WTC11 (cell line): ENCODE results near the gene SKAP1.

Source experiments
- CBFB ChIP-seq: sonication (generic); formaldehyde crosslinking; IDR thresholded peaks from 2 replicates; pipeline ENCODE4 v1.8.1; 2022; ENCODE audit warnings: mild to moderate bottlenecking, low read depth, missing genetic modification reagents
- ELF4 ChIP-seq: sonication (generic); formaldehyde crosslinking; IDR thresholded peaks from 2 replicates; pipeline ENCODE4 v1.8.1; 2022; ENCODE audit warnings: low read depth, mild to moderate bottlenecking, moderate library complexity, missing genetic modification reagents
- GABPB1 ChIP-seq: sonication (generic); formaldehyde crosslinking; IDR thresholded peaks from 2 replicates; pipeline ENCODE4 v1.8.1; 2023; ENCODE audit warnings: mild to moderate bottlenecking, missing genetic modification reagents
- PRRX2 ChIP-seq: fragments of 250-450 bp; sonication (Bioruptor Pico); IDR thresholded peaks from 2 replicates; pipeline ENCODE4 v1.8.0; 2021; ENCODE audit warnings: mild to moderate bottlenecking
- SP1 ChIP-seq: sonication (generic); formaldehyde crosslinking; conservative IDR thresholded peaks from 2 replicates; pipeline ENCODE4 v1.8.1; 2022; ENCODE audit warnings: missing genetic modification reagents
- ZNF263 ChIP-seq: sonication (generic); formaldehyde crosslinking; IDR thresholded peaks from 2 replicates; pipeline ENCODE4 v1.8.1; 2022; ENCODE audit warnings: low read depth, mild to moderate bottlenecking, moderate library complexity, missing genetic modification reagents
- ZNF423 ChIP-seq: fragments of 250-450 bp; sonication (Bioruptor Pico); IDR thresholded peaks from 2 replicates; pipeline ENCODE4 v2.1.2; 2022; ENCODE audit warnings: mild to moderate bottlenecking, moderate library complexity
- TF ChIP-seq, protein P1 (sequence below): sonication (generic); formaldehyde crosslinking; IDR thresholded peaks from 2 replicates; pipeline ENCODE4 v1.8.1; 2023; ENCODE audit warnings: mild to moderate bottlenecking, missing genetic modification reagents, moderate library complexity
- TF ChIP-seq, protein P2 (sequence below): fragments of 200-600 bp; IDR thresholded peaks from 2 replicates; pipeline ENCODE4 v1.8.0; 2022; ENCODE audit warnings: antibody characterized with exemption
- TF ChIP-seq, protein P3 (sequence below): sonication (generic); formaldehyde crosslinking; IDR thresholded peaks from 2 replicates; pipeline ENCODE4 v1.8.1; 2023; ENCODE audit warnings: mild to moderate bottlenecking, missing genetic modification reagents
- TF ChIP-seq, protein P4 (sequence below): sonication (generic); formaldehyde crosslinking; conservative IDR thresholded peaks from 2 replicates; pipeline ENCODE4 v1.8.1; 2023; ENCODE audit warnings: mild to moderate bottlenecking, low read depth, missing genetic modification reagents, moderate library complexity
- TF ChIP-seq, protein P5 (sequence below): sonication (generic); formaldehyde crosslinking; IDR thresholded peaks from 2 replicates; pipeline ENCODE4 v1.8.0; 2022; ENCODE audit warnings: missing genetic modification reagents
- TF ChIP-seq, protein P6 (sequence below): sonication (generic); formaldehyde crosslinking; IDR thresholded peaks from 2 replicates; pipeline ENCODE4 v1.8.0; 2022; ENCODE audit warnings: mild to moderate bottlenecking, missing genetic modification reagents

DNA sequence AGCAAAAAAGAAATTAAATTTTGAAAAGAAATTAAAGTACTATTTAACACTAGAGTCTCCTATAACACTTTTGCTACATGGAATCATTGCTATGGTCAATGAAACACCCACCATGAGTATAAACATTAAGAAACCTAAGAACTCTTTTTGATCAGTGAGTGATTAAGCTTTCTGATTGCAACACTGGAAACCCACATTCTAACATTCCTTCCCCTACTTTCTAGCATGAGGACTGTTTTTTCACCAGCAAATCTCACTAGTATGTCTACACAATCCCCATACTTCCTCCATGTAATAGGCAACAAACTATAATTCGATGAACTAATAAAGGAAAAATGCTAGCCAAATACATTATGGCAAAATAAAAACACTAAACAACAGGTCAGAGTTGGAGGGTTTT, 54.7 kb downstream of the SKAP1 start:
- TF ChIP-seq, protein P1, sequence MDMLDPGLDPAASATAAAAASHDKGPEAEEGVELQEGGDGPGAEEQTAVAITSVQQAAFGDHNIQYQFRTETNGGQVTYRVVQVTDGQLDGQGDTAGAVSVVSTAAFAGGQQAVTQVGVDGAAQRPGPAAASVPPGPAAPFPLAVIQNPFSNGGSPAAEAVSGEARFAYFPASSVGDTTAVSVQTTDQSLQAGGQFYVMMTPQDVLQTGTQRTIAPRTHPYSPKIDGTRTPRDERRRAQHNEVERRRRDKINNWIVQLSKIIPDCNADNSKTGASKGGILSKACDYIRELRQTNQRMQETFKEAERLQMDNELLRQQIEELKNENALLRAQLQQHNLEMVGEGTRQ = no peak
- TF ChIP-seq, protein P2, sequence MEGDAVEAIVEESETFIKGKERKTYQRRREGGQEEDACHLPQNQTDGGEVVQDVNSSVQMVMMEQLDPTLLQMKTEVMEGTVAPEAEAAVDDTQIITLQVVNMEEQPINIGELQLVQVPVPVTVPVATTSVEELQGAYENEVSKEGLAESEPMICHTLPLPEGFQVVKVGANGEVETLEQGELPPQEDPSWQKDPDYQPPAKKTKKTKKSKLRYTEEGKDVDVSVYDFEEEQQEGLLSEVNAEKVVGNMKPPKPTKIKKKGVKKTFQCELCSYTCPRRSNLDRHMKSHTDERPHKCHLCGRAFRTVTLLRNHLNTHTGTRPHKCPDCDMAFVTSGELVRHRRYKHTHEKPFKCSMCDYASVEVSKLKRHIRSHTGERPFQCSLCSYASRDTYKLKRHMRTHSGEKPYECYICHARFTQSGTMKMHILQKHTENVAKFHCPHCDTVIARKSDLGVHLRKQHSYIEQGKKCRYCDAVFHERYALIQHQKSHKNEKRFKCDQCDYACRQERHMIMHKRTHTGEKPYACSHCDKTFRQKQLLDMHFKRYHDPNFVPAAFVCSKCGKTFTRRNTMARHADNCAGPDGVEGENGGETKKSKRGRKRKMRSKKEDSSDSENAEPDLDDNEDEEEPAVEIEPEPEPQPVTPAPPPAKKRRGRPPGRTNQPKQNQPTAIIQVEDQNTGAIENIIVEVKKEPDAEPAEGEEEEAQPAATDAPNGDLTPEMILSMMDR = no peak
- TF ChIP-seq, protein P3, sequence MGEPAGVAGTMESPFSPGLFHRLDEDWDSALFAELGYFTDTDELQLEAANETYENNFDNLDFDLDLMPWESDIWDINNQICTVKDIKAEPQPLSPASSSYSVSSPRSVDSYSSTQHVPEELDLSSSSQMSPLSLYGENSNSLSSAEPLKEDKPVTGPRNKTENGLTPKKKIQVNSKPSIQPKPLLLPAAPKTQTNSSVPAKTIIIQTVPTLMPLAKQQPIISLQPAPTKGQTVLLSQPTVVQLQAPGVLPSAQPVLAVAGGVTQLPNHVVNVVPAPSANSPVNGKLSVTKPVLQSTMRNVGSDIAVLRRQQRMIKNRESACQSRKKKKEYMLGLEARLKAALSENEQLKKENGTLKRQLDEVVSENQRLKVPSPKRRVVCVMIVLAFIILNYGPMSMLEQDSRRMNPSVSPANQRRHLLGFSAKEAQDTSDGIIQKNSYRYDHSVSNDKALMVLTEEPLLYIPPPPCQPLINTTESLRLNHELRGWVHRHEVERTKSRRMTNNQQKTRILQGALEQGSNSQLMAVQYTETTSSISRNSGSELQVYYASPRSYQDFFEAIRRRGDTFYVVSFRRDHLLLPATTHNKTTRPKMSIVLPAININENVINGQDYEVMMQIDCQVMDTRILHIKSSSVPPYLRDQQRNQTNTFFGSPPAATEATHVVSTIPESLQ = no peak
- no peak for TF ChIP-seq ELF4
- no peak for TF ChIP-seq ZNF263
- TF ChIP-seq, protein P4, sequence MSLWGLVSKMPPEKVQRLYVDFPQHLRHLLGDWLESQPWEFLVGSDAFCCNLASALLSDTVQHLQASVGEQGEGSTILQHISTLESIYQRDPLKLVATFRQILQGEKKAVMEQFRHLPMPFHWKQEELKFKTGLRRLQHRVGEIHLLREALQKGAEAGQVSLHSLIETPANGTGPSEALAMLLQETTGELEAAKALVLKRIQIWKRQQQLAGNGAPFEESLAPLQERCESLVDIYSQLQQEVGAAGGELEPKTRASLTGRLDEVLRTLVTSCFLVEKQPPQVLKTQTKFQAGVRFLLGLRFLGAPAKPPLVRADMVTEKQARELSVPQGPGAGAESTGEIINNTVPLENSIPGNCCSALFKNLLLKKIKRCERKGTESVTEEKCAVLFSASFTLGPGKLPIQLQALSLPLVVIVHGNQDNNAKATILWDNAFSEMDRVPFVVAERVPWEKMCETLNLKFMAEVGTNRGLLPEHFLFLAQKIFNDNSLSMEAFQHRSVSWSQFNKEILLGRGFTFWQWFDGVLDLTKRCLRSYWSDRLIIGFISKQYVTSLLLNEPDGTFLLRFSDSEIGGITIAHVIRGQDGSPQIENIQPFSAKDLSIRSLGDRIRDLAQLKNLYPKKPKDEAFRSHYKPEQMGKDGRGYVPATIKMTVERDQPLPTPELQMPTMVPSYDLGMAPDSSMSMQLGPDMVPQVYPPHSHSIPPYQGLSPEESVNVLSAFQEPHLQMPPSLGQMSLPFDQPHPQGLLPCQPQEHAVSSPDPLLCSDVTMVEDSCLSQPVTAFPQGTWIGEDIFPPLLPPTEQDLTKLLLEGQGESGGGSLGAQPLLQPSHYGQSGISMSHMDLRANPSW (CRISPR knock-in tag) = no peak
- TF ChIP-seq SP1 (CRISPR knock-in tag) = no peak
- no peak for TF ChIP-seq GABPB1
- TF ChIP-seq, protein P5, sequence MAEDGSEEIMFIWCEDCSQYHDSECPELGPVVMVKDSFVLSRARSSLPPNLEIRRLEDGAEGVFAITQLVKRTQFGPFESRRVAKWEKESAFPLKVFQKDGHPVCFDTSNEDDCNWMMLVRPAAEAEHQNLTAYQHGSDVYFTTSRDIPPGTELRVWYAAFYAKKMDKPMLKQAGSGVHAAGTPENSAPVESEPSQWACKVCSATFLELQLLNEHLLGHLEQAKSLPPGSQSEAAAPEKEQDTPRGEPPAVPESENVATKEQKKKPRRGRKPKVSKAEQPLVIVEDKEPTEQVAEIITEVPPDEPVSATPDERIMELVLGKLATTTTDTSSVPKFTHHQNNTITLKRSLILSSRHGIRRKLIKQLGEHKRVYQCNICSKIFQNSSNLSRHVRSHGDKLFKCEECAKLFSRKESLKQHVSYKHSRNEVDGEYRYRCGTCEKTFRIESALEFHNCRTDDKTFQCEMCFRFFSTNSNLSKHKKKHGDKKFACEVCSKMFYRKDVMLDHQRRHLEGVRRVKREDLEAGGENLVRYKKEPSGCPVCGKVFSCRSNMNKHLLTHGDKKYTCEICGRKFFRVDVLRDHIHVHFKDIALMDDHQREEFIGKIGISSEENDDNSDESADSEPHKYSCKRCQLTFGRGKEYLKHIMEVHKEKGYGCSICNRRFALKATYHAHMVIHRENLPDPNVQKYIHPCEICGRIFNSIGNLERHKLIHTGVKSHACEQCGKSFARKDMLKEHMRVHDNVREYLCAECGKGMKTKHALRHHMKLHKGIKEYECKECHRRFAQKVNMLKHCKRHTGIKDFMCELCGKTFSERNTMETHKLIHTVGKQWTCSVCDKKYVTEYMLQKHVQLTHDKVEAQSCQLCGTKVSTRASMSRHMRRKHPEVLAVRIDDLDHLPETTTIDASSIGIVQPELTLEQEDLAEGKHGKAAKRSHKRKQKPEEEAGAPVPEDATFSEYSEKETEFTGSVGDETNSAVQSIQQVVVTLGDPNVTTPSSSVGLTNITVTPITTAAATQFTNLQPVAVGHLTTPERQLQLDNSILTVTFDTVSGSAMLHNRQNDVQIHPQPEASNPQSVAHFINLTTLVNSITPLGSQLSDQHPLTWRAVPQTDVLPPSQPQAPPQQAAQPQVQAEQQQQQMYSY (CRISPR knock-in tag) = no peak
- no peak for TF ChIP-seq PRRX2 (CRISPR knock-in tag)
- TF ChIP-seq, protein P6, sequence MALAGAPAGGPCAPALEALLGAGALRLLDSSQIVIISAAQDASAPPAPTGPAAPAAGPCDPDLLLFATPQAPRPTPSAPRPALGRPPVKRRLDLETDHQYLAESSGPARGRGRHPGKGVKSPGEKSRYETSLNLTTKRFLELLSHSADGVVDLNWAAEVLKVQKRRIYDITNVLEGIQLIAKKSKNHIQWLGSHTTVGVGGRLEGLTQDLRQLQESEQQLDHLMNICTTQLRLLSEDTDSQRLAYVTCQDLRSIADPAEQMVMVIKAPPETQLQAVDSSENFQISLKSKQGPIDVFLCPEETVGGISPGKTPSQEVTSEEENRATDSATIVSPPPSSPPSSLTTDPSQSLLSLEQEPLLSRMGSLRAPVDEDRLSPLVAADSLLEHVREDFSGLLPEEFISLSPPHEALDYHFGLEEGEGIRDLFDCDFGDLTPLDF = no peak
- TF ChIP-seq ZNF423 (CRISPR knock-in tag) = no peak
- TF ChIP-seq CBFB (CRISPR knock-in tag) = no peak
